Measurements from ENCODE around the gene PPHLN1.
A peak's percentile ranks its signal among the peaks of the same experiment; 100 is the strongest.

The PPHLN1 gene

GRCh38 chr12:42445891-42446290 lies 119.9 kb downstream of the PPHLN1 start:
- no peak for DNase-seq

- DNase-seq, result no peak
Observed at GRCh38 chr12:42446761-42447160, 120.8 kb downstream of the PPHLN1 start.

- DNase-seq, result no peak
Observed at GRCh38 chr12:42447371-42447786, 121.4 kb downstream of the PPHLN1 start.

- DNase-seq, result no peak
Observed at GRCh38 chr12:42448841-42449240, 122.9 kb downstream of the PPHLN1 start.

GRCh38 chr12:42450248-42450647 lies 124.3 kb downstream of the PPHLN1 start:
- no peak for DNase-seq

GRCh38 chr12:42458575-42458974 lies 132.6 kb downstream of the PPHLN1 start:
- no peak for DNase-seq

- DNase-seq, result no peak
Observed at GRCh38 chr12:42459336-42459847, 133.4 kb downstream of the PPHLN1 start.

- no peak for DNase-seq
Observed at GRCh38 chr12:42462486-42462885, 136.5 kb downstream of the PPHLN1 start.

GRCh38 chr12:42463671-42464070 lies 137.7 kb downstream of the PPHLN1 start:
- no peak for DNase-seq

- no peak for DNase-seq
Observed at GRCh38 chr12:42468341-42468821, 142.4 kb downstream of the PPHLN1 start.

GRCh38 chr12:42468921-42469320 lies 143.0 kb downstream of the PPHLN1 start:
- DNase-seq, result no peak

GRCh38 chr12:42469355-42470175 lies 143.6 kb downstream of the PPHLN1 start:
- DNase-seq, result no peak

GRCh38 chr12:42472376-42472775 lies 146.4 kb downstream of the PPHLN1 start:
- DNase-seq, result no peak

- DNase-seq, result no peak
Observed at GRCh38 chr12:42473130-42473529, 147.2 kb downstream of the PPHLN1 start.

- DNase-seq, result no peak
Observed at GRCh38 chr12:42473561-42473960, 147.6 kb downstream of the PPHLN1 start.

- DNase-seq, result no peak
Observed at GRCh38 chr12:42474391-42474790, 148.4 kb downstream of the PPHLN1 start.

- DNase-seq, result no peak
Observed at GRCh38 chr12:42475106-42475505, 149.1 kb downstream of the PPHLN1 start.

GRCh38 chr12:42477941-42478340 lies 152.0 kb downstream of the PPHLN1 start:
- no peak for DNase-seq

- DNase-seq, result no peak
Observed at GRCh38 chr12:42481368-42481767, 155.4 kb downstream of the PPHLN1 start.

GRCh38 chr12:42482041-42482747 lies 156.2 kb downstream of the PPHLN1 start:
- DNase-seq, result no peak

- peak; percentile 46 for DNase-seq
Observed at GRCh38 chr12:42482748-42483520, 157.0 kb downstream of the PPHLN1 start.

GRCh38 chr12:42483521-42483790 lies 157.5 kb downstream of the PPHLN1 start:
- DNase-seq, result peak; percentile 35

GRCh38 chr12:42484996-42485395 lies 159.0 kb downstream of the PPHLN1 start:
- no peak for DNase-seq

All from activated CD8-positive, alpha-beta memory T cell treated with anti-CD3 and anti-CD28 coated beads, Interleukin-2, amount 50 U/mL, for 4 hours (primary cell).